Naive thymus-derived CD8-positive, alpha-beta T cell (primary cell): ENCODE results near the gene KRTAP10-8. TPM values are rescaled to one million over a fixed set of nuclear protein-coding genes. Genes with fewer than 3 reads are reported as not detected.
"Not testable (repeated sequence)": the region's sequence is repeated elsewhere in the genome, so short reads cannot be mapped to it uniquely, and the experiment has no call there.

Experiments used
- ATAC-seq, 2 donors: fragments of 150-1000 bp; cut with Tn5 transposase in 1 of 2; sonication (Bioruptor Pico), chemical (Tn5 transposase) in 1 of 2; 1 replicate in 1 of 2; 2 replicates in 1 of 2; pipeline ENCODE4 v1.10.0; 2021; ENCODE audit warnings: mild to moderate bottlenecking in 2 of 2, moderate library complexity in 2 of 2
- POLR2A ChIA-PET: fragments of 350-600 bp; sonication (Branson Sonifier 250); formaldehyde crosslinking; loops from one replicate; lab custom pipeline; 2021; ENCODE audit warnings: antibody characterized with exemption; lab: Charles Lee
- DNase-seq, 10 donors: peaks; one replicate each; pipeline versions ENCODE4 v3.0.0 to v3.0.0-alpha.2; 2020 to 2022
- H3K27ac Mint-ChIP-seq, 10 donors: one replicate each; pipeline ENCODE4 v1.8.0; 2020 to 2022; ENCODE audit warnings: mild to moderate bottlenecking in 10 of 10, mixed read lengths in 10 of 10, moderate library complexity in 4 of 10, inconsistent platforms in 1 of 10
- H3K27me3 Mint-ChIP-seq, 5 donors: one replicate each; pipeline ENCODE4 v1.8.0; 2021 to 2022; ENCODE audit warnings: mixed read lengths in 5 of 5
- H3K36me3 Mint-ChIP-seq, 3 donors: one replicate each; pipeline ENCODE4 v1.8.0; 2020 to 2022; ENCODE audit warnings: mixed read lengths in 3 of 3, mild to moderate bottlenecking in 2 of 3, inconsistent platforms in 1 of 3
- H3K4me1 Mint-ChIP-seq, 4 donors: one replicate each; pipeline ENCODE4 v1.8.0; 2021 to 2022; ENCODE audit warnings: mixed read lengths in 4 of 4
- H3K4me3 Mint-ChIP-seq, 10 donors: one replicate each; pipeline ENCODE4 v1.8.0; 2020 to 2022; ENCODE audit warnings: mild to moderate bottlenecking in 10 of 10, mixed read lengths in 10 of 10, moderate library complexity in 6 of 10, inconsistent platforms in 1 of 10
- H3K9me3 Mint-ChIP-seq, 9 donors: one replicate each; pipeline ENCODE4 v1.8.0; 2020 to 2022; ENCODE audit warnings: mixed read lengths in 9 of 9, mild to moderate bottlenecking in 3 of 9, inconsistent platforms in 1 of 9, moderate library complexity in 1 of 9
- polyA plus RNA-seq, 3 donors: library from polyadenylated mRNA; unstranded; fragments of 300-500 nt; fragmentation: Illumina TruSeq; gene quantifications; one replicate each; pipeline ENCODE4 v1.2.3, GENCODE V29; 2021
- total RNA-seq, 8 experiments: library from RNA in 2 of 8; stranded (reverse) in 2 of 8; gene quantifications; one replicate each; pipeline ENCODE4 v1.2.3 and lab custom pipeline; 2021 to 2026

KRTAP10-8 gene
- total and polyA plus RNA-seq, 5 experiments from 2014 or later, result not detected

DNA sequence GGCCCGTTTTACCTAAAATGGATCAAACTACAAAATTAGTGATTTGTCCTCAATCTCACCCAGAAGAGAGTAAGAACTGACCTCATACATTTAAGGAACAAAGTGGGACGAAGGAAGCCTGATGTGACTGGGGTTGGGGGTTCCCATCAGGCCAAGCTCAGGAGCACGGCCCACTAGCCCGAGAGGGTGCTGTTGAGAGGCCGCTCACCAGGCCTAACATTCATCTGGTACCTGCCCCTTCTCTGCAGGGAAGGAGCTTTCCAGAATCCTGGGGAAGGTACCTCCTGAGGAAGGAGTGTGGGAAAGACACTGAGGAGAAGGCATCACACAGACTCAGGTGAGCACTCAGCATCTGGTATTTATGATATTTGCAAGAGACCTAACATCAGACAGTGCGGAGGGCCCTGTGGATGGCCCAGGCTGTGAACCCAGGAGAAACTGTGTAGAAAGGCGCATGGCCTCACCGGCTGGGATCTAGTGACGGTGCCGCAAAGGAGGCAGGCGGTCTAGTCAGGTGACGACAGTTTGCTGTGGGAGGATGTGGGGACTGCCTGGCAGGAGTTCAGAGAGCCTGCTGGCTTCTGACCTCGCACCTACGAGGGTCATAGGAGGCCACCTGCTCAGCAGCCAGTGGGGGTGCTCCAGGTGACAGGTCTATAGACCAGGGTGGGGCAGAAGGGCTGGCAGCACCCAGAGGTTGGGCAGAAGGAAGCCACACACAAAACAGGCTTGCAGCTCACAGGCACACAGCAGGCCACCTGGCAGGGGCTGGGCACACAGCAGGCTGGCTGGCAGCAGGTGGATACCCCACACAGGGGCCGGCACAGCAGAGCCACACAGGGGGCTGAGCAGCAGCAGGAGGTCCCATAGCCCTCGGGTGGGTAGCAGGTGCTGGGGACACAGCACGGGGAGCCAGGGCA lies 42.0 kb downstream of the KRTAP10-8 start:
- H3K27me3 Mint-ChIP-seq, result no peaks in the 10 kb centered on the region
- ATAC-seq (peak; percentile 51 to 72), DNase-seq (peak; percentile 44 to 94 (median 83))
- peaks cover 29 to 77% (median 63%) of the 10 kb centered on the region in 4 donors for H3K4me1 Mint-ChIP-seq
- H3K9me3 Mint-ChIP-seq, result peaks cover 0 to 44% (median 18%) of the 10 kb centered on the region in 9 donors
- peak overlapping the region in 9 of 10 donors; percentile 45 to 86 (median 65) for H3K4me3 Mint-ChIP-seq
- H3K36me3 Mint-ChIP-seq, result peaks cover 2 to 17% (median 17%) of the 10 kb centered on the region in 3 donors
- POLR2A ChIA-PET, result interaction anchor here (0.6 to 2.8 kb wide), 5 partner anchors 11 to 69 kb away, joined by 3 to 9 read pairs (median 6); no protein-coding TSS in a partner anchor
- peak overlapping the region; percentile 89 to 99 (median 95) for H3K27ac Mint-ChIP-seq

GRCh38 chr21:44654576-44655175 lies 42.8 kb downstream of the KRTAP10-8 start, which contains the start of gene KRTAP12-4:
Gene KRTAP12-4, minus strand, starts transcription at chr21:44654659. Its CDS starts 45 bp downstream, at chr21:44654614.
- H3K4me3 Mint-ChIP-seq, result peak within 1 kb of the TSS; percentile 43 to 86 (median 64)
- DNase-seq, result peak in 5 of 10 donors; percentile 15 to 66 (median 37)
- peak; percentile 8 to 14 for ATAC-seq
- H3K27me3 Mint-ChIP-seq, result no peaks in the 10 kb centered on the region
- peaks cover 0 to 44% (median 18%) of the 10 kb centered on the region in 9 donors for H3K9me3 Mint-ChIP-seq
- POLR2A ChIA-PET, result interaction anchor here (2.4 kb wide), 1 partner anchor 68 kb away, joined by 6 read pairs; no protein-coding TSS in a partner anchor
- H3K36me3 Mint-ChIP-seq, result peaks cover 2 to 17% (median 17%) of the 10 kb centered on the region in 3 donors
- peaks cover 35 to 82% (median 69%) of the 10 kb centered on the region in 4 donors for H3K4me1 Mint-ChIP-seq
- H3K27ac Mint-ChIP-seq, result peak within 1 kb of the TSS; percentile 89 to 99 (median 95)

DNA sequence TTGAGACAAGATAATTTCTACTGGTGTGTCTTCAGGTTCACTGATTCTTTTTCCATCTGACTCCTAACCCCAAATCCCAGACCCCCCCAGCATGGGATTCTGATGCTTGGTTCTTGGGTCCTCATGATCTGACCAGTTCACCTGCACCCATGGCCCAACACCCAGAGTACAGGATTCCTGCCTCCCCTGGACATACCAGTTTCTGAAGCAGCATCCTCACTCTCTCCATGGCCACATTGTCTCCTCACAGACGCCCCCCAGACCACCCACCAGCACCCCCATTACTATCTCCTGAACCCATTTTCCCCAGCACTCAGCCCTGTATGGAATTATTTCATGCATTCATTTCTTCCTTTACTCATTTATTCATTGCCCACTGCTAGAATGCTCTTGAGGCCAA lies 45.0 kb downstream of the KRTAP10-8 start:
- DNase-seq (no peak), ATAC-seq (no peak)
- POLR2A ChIA-PET, result interaction anchor here (1.0 to 3.1 kb wide), 10 partner anchors 12 to 146 kb away, joined by 3 to 19 read pairs (median 5); partner anchors contain the start of genes KRTAP10-5 and KRTAP10-9
- Mint-ChIP-seq H3K4me1 (peaks cover 40 to 75% (median 68%) of the 10 kb centered on the region in 4 donors), H3K4me3 (peak overlapping the region; percentile 48 to 87 (median 82)), H3K9me3 (peaks cover 0 to 45% (median 18%) of the 10 kb centered on the region in 9 donors), H3K36me3 (peaks cover 2 to 22% (median 17%) of the 10 kb centered on the region in 3 donors), H3K27me3 (no peaks in the 10 kb centered on the region), H3K27ac (peak overlapping the region; percentile 91 to 99 (median 97))

GRCh38 chr21:44657635-44658540 lies 46.0 kb downstream of the KRTAP10-8 start, which contains the start of gene KRTAP12-3:
Gene KRTAP12-3, plus strand, starts transcription at chr21:44657932. Its CDS starts 48 bp downstream, at chr21:44657980.
- Mint-ChIP-seq H3K9me3 (peaks cover 4 to 51% (median 24%) of the 10 kb centered on the region in 9 donors), H3K27ac (peak within 1 kb of the TSS; percentile 91 to 99 (median 97)), H3K36me3 (peaks cover 2 to 28% (median 17%) of the 10 kb centered on the region in 3 donors), H3K27me3 (peaks cover 0 to 3% (median 0%) of the 10 kb centered on the region in 5 donors), H3K4me3 (peak within 1 kb of the TSS; percentile 48 to 87 (median 82)), H3K4me1 (peaks cover 38 to 71% (median 68%) of the 10 kb centered on the region in 4 donors)
- POLR2A ChIA-PET, result interaction anchor here (0.7 to 3.1 kb wide), 22 partner anchors 9 to 270 kb away, joined by 3 to 19 read pairs (median 4); partner anchors contain the start of genes KRTAP10-11, KRTAP10-5, KRTAP10-9 and PTTG1IP
- ATAC-seq (peak; percentile 63 to 74), DNase-seq (peak; percentile 48 to 93 (median 78))

DNA sequence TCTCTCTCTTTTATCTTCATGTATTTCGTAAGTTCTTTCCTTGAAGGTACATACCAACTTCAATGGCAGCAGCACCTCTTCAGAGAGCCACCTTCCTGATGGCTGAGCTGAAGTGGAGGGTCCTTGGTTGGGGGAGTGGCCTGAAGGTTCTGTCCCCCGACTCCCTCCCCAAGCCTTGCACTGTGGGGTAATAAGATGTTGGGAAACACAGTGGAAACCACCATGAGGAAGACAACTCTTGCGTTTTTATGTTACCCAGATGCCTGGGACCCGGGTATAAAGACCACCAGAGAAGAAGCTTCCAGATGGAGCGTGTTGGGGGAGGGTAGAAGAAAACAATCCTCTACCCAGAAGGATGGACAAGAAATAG lies 46.6 kb downstream of the KRTAP10-8 start:
- peak overlapping the region; percentile 48 to 87 (median 82) for H3K4me3 Mint-ChIP-seq
- POLR2A ChIA-PET, result interaction anchor here (0.9 to 3.1 kb wide), 8 partner anchors 9 to 214 kb away, joined by 3 to 15 read pairs (median 4); partner anchors contain the start of gene KRTAP10-9
- peak in 1 of 10 donors; percentile 11 for DNase-seq
- H3K9me3 Mint-ChIP-seq, result peaks cover 8 to 56% (median 28%) of the 10 kb centered on the region in 9 donors
- ATAC-seq, result no peak
- H3K36me3 Mint-ChIP-seq, result peaks cover 2 to 28% (median 17%) of the 10 kb centered on the region in 3 donors
- peaks cover 38 to 66% (median 65%) of the 10 kb centered on the region in 4 donors for H3K4me1 Mint-ChIP-seq
- peaks cover 0 to 3% (median 0%) of the 10 kb centered on the region in 5 donors for H3K27me3 Mint-ChIP-seq
- peak overlapping the region; percentile 91 to 99 (median 97) for H3K27ac Mint-ChIP-seq

- POLR2A ChIA-PET, result interaction anchor here (0.9 to 3.1 kb wide), 6 partner anchors 10 to 52 kb away, joined by 3 to 15 read pairs (median 4); partner anchors contain the start of gene KRTAP10-9
- H3K36me3 Mint-ChIP-seq, result peaks cover 2 to 28% (median 18%) of the 10 kb centered on the region in 3 donors
- peak in 7 of 10 donors; percentile 14 to 66 (median 35) for DNase-seq
- H3K27ac Mint-ChIP-seq, result peak overlapping the region; percentile 91 to 99 (median 97)
- peaks cover 0 to 3% (median 0%) of the 10 kb centered on the region in 5 donors for H3K27me3 Mint-ChIP-seq
- peak; percentile 5 to 9 for ATAC-seq
- peak overlapping the region; percentile 46 to 87 (median 82) for H3K4me3 Mint-ChIP-seq
- peaks cover 8 to 56% (median 31%) of the 10 kb centered on the region in 9 donors for H3K9me3 Mint-ChIP-seq
- H3K4me1 Mint-ChIP-seq, result peaks cover 38 to 61% (median 59%) of the 10 kb centered on the region in 4 donors
Observed at GRCh38 chr21:44658913-44659595, 47.2 kb downstream of the KRTAP10-8 start.

- DNase-seq, H3K27me3 Mint-ChIP-seq, POLR2A ChIA-PET, ATAC-seq: not testable (repeated sequence)
- Mint-ChIP-seq H3K36me3 (peaks cover 2 to 20% (median 15%) of the 10 kb centered on the region in 3 donors), H3K27ac (peak overlapping the region in 3 of 10 donors; percentile 34 to 84 (median 50)), H3K9me3 (peaks cover 6 to 38% (median 23%) of the 10 kb centered on the region in 9 donors), H3K4me1 (peaks cover 32 to 49% (median 39%) of the 10 kb centered on the region in 4 donors), H3K4me3 (peak overlapping the region in 1 of 10 donors; percentile 14)
Observed at GRCh38 chr21:44661567-44661966, 49.7 kb downstream of the KRTAP10-8 start.

Other genes starting within 250 kb of the KRTAP10-8 start
- gene LRRC3, start 156.6 kb upstream of the KRTAP10-8 start, total RNA-seq, result under 1 TPM; 0.88 to 0.91 TPM
- under 1 TPM; 0.06 to 0.32 (median 0.08) TPM for gene LRRC3, start 156.6 kb upstream of the KRTAP10-8 start, polyA plus RNA-seq
- gene KRTAP10-1, start 71.9 kb upstream of the KRTAP10-8 start, total RNA-seq, result not detected
- gene KRTAP10-1, start 71.9 kb upstream of the KRTAP10-8 start, polyA plus RNA-seq, result not detected
- gene KRTAP10-2, start 60.6 kb upstream of the KRTAP10-8 start, total RNA-seq, result not detected
- not detected for gene KRTAP10-2, start 60.6 kb upstream of the KRTAP10-8 start, polyA plus RNA-seq
- gene KRTAP10-3, start 53.3 kb upstream of the KRTAP10-8 start, total RNA-seq, result not detected
- gene KRTAP10-3, start 53.3 kb upstream of the KRTAP10-8 start, polyA plus RNA-seq, result not detected
- gene KRTAP10-4, start 38.4 kb upstream of the KRTAP10-8 start, total RNA-seq, result not detected
- gene KRTAP10-4, start 38.4 kb upstream of the KRTAP10-8 start, polyA plus RNA-seq, result not detected
- gene KRTAP10-5, start 31.5 kb upstream of the KRTAP10-8 start, total RNA-seq, result not detected
- not detected for gene KRTAP10-5, start 31.5 kb upstream of the KRTAP10-8 start, polyA plus RNA-seq
- not detected for gene KRTAP10-6, start 19.6 kb upstream of the KRTAP10-8 start, total RNA-seq
- not detected for gene KRTAP10-6, start 19.6 kb upstream of the KRTAP10-8 start, polyA plus RNA-seq
- not detected for gene KRTAP10-7, start 11.5 kb upstream of the KRTAP10-8 start, total RNA-seq
- gene KRTAP10-7, start 11.5 kb upstream of the KRTAP10-8 start, polyA plus RNA-seq, result not detected
- gene KRTAP10-9, start 15.0 kb downstream of the KRTAP10-8 start, total RNA-seq, result not detected
- gene KRTAP10-9, start 15.0 kb downstream of the KRTAP10-8 start, polyA plus RNA-seq, result not detected
- not detected for gene KRTAP10-10, start 25.3 kb downstream of the KRTAP10-8 start, total RNA-seq
- not detected for gene KRTAP10-10, start 25.3 kb downstream of the KRTAP10-8 start, polyA plus RNA-seq
- gene KRTAP10-11, start 34.3 kb downstream of the KRTAP10-8 start, total RNA-seq, result not detected
- not detected for gene KRTAP10-11, start 34.3 kb downstream of the KRTAP10-8 start, polyA plus RNA-seq
- gene KRTAP12-4, start 42.6 kb downstream of the KRTAP10-8 start, total RNA-seq, result not detected
- gene KRTAP12-4, start 42.6 kb downstream of the KRTAP10-8 start, polyA plus RNA-seq, result not detected
- gene KRTAP12-3, start 45.9 kb downstream of the KRTAP10-8 start, total RNA-seq, result not detected
- not detected for gene KRTAP12-3, start 45.9 kb downstream of the KRTAP10-8 start, polyA plus RNA-seq
- not detected for gene KRTAP12-2, start 54.8 kb downstream of the KRTAP10-8 start, total RNA-seq
- gene KRTAP12-2, start 54.8 kb downstream of the KRTAP10-8 start, polyA plus RNA-seq, result not detected
- not detected for gene KRTAP12-1, start 70.1 kb downstream of the KRTAP10-8 start, total RNA-seq
- not detected for gene KRTAP12-1, start 70.1 kb downstream of the KRTAP10-8 start, polyA plus RNA-seq
- gene KRTAP10-12, start 85.1 kb downstream of the KRTAP10-8 start, total RNA-seq, result not detected
- not detected for gene KRTAP10-12, start 85.1 kb downstream of the KRTAP10-8 start, polyA plus RNA-seq
- not detected for gene TSPEAR, start 99.5 kb downstream of the KRTAP10-8 start, total RNA-seq
- under 1 TPM in 1 of 3 donors, not detected in 2; 0.07 TPM for gene TSPEAR, start 99.5 kb downstream of the KRTAP10-8 start, polyA plus RNA-seq
- gene UBE2G2, start 189.7 kb downstream of the KRTAP10-8 start, total RNA-seq, result 100 to 1,000 TPM; 167 to 186 TPM
- 10 to 100 TPM; 56.2 to 72.8 (median 62.3) TPM for gene UBE2G2, start 189.7 kb downstream of the KRTAP10-8 start, polyA plus RNA-seq
- 10 to 100 TPM; 50.2 to 54.6 TPM for gene SUMO3, start 206.0 kb downstream of the KRTAP10-8 start, total RNA-seq
- 10 to 100 TPM; 82.8 to 94.1 (median 86.7) TPM for gene SUMO3, start 206.0 kb downstream of the KRTAP10-8 start, polyA plus RNA-seq